Vagina (tissue), 2 donors: Measurements from ENCODE around the gene ZDHHC11.

ENCODE experiments used
- POLR2AphosphoS5 ChIP-seq, 2 donors: sonication (generic); formaldehyde crosslinking; IDR thresholded peaks; one replicate each; pipeline ENCODE4 v1.9.0; 2017; ENCODE audit warnings: antibody characterized with exemption in 2 of 2, mild to moderate bottlenecking in 2 of 2, low read depth in 1 of 2; ENCODE audit not compliant: insufficient read depth in 1 of 2
- TF ChIP-seq, protein P1 (sequence below), 3 experiments: fragments of 450-650 bp in 2 of 3; fragments of 200-600 bp in 1 of 3; sonication (generic) in 1 of 3; IDR thresholded peaks; one replicate each; pipeline ENCODE4 v1.5.1; 2017 to 2019; ENCODE audit warnings: antibody characterized with exemption in 3 of 3, mild to moderate bottlenecking in 2 of 3, moderate library complexity in 2 of 3

GRCh38 chr5:848671-849111 is 2.1 kb downstream of the ZDHHC11 start:
- no peak for TF ChIP-seq POLR2AphosphoS5 (IDR thresholded peaks at IDR 0.05; ENCODE audit: insufficient read depth in 1 of 2, low read depth in 1 of 2)
- TF ChIP-seq, protein P1, sequence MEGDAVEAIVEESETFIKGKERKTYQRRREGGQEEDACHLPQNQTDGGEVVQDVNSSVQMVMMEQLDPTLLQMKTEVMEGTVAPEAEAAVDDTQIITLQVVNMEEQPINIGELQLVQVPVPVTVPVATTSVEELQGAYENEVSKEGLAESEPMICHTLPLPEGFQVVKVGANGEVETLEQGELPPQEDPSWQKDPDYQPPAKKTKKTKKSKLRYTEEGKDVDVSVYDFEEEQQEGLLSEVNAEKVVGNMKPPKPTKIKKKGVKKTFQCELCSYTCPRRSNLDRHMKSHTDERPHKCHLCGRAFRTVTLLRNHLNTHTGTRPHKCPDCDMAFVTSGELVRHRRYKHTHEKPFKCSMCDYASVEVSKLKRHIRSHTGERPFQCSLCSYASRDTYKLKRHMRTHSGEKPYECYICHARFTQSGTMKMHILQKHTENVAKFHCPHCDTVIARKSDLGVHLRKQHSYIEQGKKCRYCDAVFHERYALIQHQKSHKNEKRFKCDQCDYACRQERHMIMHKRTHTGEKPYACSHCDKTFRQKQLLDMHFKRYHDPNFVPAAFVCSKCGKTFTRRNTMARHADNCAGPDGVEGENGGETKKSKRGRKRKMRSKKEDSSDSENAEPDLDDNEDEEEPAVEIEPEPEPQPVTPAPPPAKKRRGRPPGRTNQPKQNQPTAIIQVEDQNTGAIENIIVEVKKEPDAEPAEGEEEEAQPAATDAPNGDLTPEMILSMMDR (IDR thresholded peaks at IDR 0.05), result no peak
